GM19324 (cell line): ENCODE measurements around the gene CRACDL.

Experiments
- ATAC-seq: cut with Tn5 transposase; IDR thresholded peaks from one replicate; pipeline ENCODE4 v1.9.1; 2021; ENCODE audit warnings: mild to moderate bottlenecking, moderate library complexity; ENCODE audit not compliant: unreplicated experiment, low FRiP score

CRACDL gene

GRCh38 chr2:98928242-98928641 is 7.8 kb downstream of the CRACDL start:
- no peak for ATAC-seq

GRCh38 chr2:98927027-98927426 is 9.0 kb downstream of the CRACDL start:
- ATAC-seq = no peak

DNA sequence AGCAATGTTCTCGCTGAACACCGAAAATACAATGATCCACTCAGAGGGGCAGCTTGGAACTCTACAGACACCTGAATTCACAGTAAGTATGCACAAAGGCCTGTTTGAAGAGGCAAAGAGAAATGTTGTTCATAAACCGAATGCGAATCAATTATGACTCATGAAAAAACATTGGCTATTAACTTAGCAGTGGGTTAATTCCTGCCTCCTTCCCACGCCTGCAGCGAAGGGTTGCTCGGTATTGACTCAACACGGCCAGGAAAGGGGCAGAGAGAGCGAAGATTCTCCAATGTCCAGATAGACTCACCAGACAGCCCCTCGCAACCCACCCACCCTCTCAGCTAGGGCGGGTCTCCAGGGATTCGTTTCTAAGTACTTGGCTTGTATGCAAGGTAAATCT is 9.4 kb downstream of the CRACDL start:
- no peak for ATAC-seq

DNA sequence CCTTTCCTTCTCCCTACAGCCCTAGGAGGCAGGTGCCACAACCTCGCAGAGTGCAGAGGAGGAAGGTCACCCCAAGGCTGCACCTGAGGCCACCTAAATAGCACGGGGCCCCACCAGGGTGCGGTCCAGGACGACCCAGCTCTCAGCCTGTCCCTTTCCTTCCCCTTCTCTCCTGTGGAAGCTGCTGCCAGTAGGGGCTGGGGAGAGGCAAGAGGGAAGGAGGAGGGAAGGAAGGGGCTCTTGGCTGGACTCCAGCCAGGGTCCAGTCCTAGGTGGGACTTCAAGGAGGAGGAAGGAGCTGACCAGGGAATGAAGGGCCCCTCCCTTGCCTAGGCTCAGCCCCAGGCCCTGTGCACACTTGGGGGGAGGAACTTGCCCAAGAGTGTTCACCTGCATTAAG is 11.1 kb downstream of the CRACDL start:
- ATAC-seq = no peak

GRCh38 chr2:98924038-98924830 is 11.8 kb downstream of the CRACDL start:
- ATAC-seq = no peak

- no peak for ATAC-seq
These were observed 12.6 kb downstream of the CRACDL start for GRCh38 chr2:98923244-98923940.

- ATAC-seq = no peak
These were observed 15.0 kb downstream of the CRACDL start for GRCh38 chr2:98921062-98921461.

GRCh38 chr2:98917031-98917471 is 19.0 kb downstream of the CRACDL start:
- no peak for ATAC-seq

DNA sequence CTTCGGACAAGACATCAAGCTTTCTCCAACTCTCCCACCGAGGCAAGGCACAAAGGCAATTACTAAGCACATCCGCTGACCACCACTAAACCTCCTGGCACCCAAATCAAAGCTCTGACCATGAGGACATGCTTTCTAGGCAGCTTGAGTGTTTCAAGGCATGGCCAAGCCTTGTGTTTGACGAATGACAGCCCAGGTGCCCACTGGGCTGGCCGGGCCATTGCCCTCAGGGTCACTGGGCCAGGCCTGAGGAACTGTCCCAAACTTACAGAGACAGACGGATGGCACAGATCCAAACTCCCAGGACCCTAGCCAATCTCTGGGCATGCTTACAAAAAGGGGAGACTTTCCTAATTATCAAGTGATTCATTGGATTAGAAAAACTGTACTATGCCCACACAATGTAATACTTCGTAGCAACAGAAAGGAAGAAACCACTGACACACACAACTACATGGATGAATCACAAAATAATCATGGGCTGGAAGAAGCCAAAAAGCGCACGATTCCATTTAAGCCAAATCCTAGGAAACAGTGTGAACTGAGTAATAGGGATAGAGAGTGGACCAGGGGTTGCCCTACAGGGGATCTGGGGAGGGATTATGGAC is 20.2 kb downstream of the CRACDL start:
- ATAC-seq = no peak

GRCh38 chr2:98914713-98915580 is 21.1 kb downstream of the CRACDL start:
- ATAC-seq = no peak

DNA sequence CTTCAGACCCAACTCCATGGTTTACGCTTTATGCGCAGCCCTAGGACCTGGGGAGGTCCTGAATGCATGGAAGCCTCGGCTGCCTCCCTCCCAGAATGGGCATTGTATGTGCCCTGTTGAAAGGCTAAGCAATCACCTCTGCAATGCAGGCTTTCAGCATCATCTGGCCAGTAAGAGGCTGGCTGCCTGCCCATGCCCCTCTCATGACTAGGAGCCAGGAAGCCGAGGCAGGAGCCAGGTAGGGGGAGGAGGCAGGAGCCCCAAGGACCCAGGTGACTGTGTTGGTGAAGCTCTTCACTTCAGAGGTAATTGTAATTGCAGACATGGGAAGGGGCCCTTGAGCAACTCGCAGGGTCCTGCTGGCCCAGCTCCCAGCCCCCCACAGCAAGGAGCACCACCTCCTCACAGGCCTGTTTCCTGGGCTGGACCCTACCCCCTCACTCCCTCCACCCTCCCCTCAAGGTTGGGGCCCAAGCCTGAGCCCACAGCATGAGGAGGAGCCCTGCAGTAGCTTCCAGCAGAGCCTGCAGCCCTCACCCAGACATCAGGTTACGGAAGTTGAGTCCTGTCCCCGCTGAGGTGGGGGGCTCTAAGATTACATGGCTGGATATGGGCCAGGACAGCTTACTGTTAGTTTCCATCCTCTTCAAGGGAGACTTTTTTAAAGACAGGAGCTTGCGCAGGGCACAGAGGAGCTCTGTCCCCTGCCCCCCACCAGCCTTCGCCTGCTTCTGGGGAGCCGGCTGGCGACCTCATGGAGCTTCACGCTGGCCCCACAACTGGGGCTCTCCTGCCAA is 21.9 kb downstream of the CRACDL start:
- ATAC-seq = no peak

DNA sequence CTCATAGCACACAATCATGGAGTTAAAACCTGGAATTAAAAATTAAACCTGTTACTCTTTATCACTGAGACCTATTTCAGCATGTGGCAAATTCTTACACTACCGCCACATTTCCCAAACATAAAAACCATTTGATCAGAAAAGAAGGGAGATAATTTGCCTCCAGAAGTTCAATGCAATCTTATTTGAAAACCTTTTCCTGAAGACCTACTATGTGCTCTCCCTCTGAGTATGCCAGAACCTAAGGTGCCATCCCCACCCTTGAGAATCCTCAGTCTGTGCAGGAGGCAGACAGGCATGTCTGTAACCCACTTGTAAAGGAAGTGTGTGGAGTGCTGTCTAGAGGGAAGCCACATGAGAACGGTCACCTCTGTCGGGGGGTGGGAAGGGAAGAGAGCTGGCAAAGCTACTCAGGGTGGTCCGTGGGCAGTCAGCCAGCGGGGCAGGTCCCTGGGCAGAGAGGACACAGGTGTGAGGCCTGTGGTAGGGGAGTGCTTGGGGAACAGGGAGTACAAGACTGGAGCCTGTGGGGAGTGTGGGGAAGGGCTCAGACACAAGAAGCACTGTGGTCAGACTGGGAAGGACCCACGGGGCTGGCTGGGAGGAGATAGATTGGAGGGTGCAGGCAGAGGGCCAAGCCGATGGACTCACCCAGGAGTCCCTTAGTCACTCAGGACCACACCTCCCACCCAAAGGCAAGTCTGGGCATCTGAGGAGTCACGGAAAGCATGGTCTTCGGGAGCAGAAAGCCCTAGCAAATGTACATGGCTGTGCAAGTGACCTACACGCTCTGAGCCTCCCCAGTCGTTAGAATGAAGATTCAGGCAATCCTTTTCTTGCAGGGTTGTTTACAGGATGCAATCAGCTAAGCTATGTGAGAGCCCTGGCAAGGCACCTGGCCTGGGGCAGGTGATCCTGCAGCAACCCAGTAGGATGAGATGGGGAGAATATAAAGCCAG is 22.8 kb downstream of the CRACDL start:
- ATAC-seq = no peak

DNA sequence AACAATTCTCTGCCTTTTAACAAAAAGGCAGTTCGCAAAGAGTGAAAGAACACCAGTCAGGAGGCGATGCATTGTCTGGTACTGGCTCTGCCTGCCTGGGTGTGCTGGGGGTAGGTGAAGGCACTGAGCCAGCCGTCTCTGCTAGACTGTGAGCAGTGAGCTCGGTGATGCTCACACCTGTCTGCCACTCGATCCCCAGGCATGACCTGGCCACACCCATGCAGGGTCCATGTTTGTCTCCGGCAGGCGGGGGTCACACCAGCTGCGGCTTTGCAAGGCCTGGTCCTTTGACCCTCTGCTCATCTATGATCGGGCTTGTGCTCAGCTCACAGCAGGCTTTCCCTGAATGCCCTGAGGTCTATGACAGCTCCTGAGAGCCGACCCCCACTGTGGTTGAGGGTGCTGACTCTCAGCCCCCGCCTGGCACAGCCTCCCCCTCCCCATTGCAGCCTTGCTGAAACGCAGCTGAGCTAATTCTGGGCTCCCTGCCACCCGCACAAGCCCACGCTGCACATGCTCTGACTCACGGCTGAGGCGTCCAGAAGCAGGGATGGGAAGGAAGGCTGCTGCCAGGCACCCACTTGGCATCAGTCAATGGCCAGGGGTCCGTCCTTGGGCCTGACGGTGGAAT is 23.7 kb downstream of the CRACDL start:
- no peak for ATAC-seq

- ATAC-seq = no peak
These were observed 24.5 kb downstream of the CRACDL start for GRCh38 chr2:98911376-98912154.

DNA sequence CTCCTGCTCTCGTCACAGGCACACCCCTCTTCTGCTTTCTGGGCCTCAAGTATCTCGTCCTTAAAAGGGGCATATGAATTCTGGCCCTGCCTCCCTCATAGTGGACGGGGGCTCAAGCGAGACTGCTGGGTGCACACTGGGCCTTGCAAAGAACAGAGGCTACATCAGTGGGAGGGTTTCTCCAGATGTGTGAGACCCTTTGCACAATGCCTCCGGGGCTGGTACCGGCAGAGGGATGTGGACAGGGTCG is 25.0 kb downstream of the CRACDL start:
- no peak for ATAC-seq

GRCh38 chr2:98910349-98911125 is 25.5 kb downstream of the CRACDL start:
- no peak for ATAC-seq
